ENCODE measurements around the gene CRAMP1.

Gene CRAMP1

GRCh38 chr16:1635070-1635469, 22.9 kb downstream of the CRAMP1 start (continued):
- TF ChIP-seq ZNF223 (tag by site-specific recombination; IDR thresholded peaks at IDR 0.05), result no peak

GRCh38 chr16:1637526-1637925, 25.4 kb downstream of the CRAMP1 start:
- H3K36me3 ChIP-seq (ENCODE audit: control insufficient read depth in 2 of 2, insufficient read depth in 1 of 2, low read length in 2 of 2), result peaks cover 8 to 96% of the 10 kb centered on the region in 2 experiments; a peak in 2 of 3 replicates

GRCh38 chr16:1638757-1639156, 26.6 kb downstream of the CRAMP1 start:
- TF ChIP-seq ZFHX2 (tag by site-specific recombination; conservative IDR thresholded peaks at IDR 0.05) (peak; percentile 70), ZNF518A (tag by site-specific recombination; conservative IDR thresholded peaks at IDR 0.05; ENCODE audit: low read depth) (no peak), HOXD13 (CRISPR knock-in tag; IDR thresholded peaks at IDR 0.05; ENCODE audit: borderline replicate concordance) (no peak), EGR2 (tag by site-specific recombination; IDR thresholded peaks at IDR 0.05; ENCODE audit: low read depth) (peak; percentile 74)
- Histone ChIP-seq H3K27ac (ENCODE audit: extremely low read depth, low read depth, low read length) (no peak overlapping the region), H3K4me1 (ENCODE audit: control insufficient read depth, insufficient read depth, low read length) (no peaks in the 10 kb centered on the region), H3K36me3 (ENCODE audit: control insufficient read depth in 2 of 2, insufficient read depth in 1 of 2, low read length in 2 of 2) (peaks cover 11 to 96% of the 10 kb centered on the region in 2 experiments; a peak in 2 of 3 replicates), H3K4me3 (ENCODE audit: low read depth, low read length) (no peak overlapping the region), H3K9me3 (ENCODE audit: control insufficient read depth, insufficient read depth, low read depth, low read length) (no peaks in the 10 kb centered on the region)
- POLR2A ChIA-PET, result no interaction called here
- CTCF ChIA-PET, result no interaction called here

More at GRCh38 chr16:1637526-1637925, 25.4 kb downstream of the CRAMP1 start:
- Histone ChIP-seq H3K9me3 (ENCODE audit: control insufficient read depth, insufficient read depth, low read depth, low read length) (no peaks in the 10 kb centered on the region), H3K27ac (ENCODE audit: extremely low read depth, low read depth, low read length) (no peak overlapping the region), H3K4me1 (ENCODE audit: control insufficient read depth, insufficient read depth, low read length) (no peaks in the 10 kb centered on the region), H3K4me3 (ENCODE audit: low read depth, low read length) (no peak overlapping the region)
- TF ChIP-seq CTCF (tag by site-specific recombination; IDR thresholded peaks at IDR 0.05) (no peak), BCL6B (tag by site-specific recombination; IDR thresholded peaks at IDR 0.05) (no peak), FEZF1 (tag by site-specific recombination; IDR thresholded peaks at IDR 0.05) (no peak), ZFHX2 (tag by site-specific recombination; conservative IDR thresholded peaks at IDR 0.05) (no peak), ZNF394 (tag by site-specific recombination; IDR thresholded peaks at IDR 0.05; ENCODE audit: borderline replicate concordance) (no peak), GLI4 (tag by site-specific recombination; IDR thresholded peaks at IDR 0.05) (no peak), ZNF184 (tag by site-specific recombination; IDR thresholded peaks at IDR 0.05) (no peak)
- CTCF ChIA-PET, result no interaction called here
- POLR2A ChIA-PET, result interaction anchor here (0.5 to 0.9 kb wide), 2 partner anchors 40 to 134 kb away, joined by 3 to 4 read pairs; partner anchors contain the start of gene JPT2

- Histone ChIP-seq H3K4me3 (ENCODE audit: low read depth, low read length) (no peak overlapping the region), H3K4me1 (ENCODE audit: control insufficient read depth, insufficient read depth, low read length) (no peaks in the 10 kb centered on the region), H3K9me3 (ENCODE audit: control insufficient read depth, insufficient read depth, low read depth, low read length) (no peaks in the 10 kb centered on the region), H3K36me3 (ENCODE audit: control insufficient read depth in 2 of 2, insufficient read depth in 1 of 2, low read length in 2 of 2) (peaks cover 11 to 96% of the 10 kb centered on the region in 2 experiments; a peak in 2 of 3 replicates), H3K27ac (ENCODE audit: extremely low read depth, low read depth, low read length) (no peak overlapping the region)
- ChIA-PET CTCF (no interaction called here), POLR2A (no interaction called here)
- no peak for TF ChIP-seq ZEB2 (tag by site-specific recombination; IDR thresholded peaks at IDR 0.05)
- no peak for TF ChIP-seq ZNF132 (tag by site-specific recombination; IDR thresholded peaks at IDR 0.05; ENCODE audit: borderline replicate concordance)
- TF ChIP-seq SCRT2 (tag by site-specific recombination; IDR thresholded peaks at IDR 0.05), result no peak
- no peak for TF ChIP-seq ZNF514 (tag by site-specific recombination; IDR thresholded peaks at IDR 0.05)
- TF ChIP-seq ZNF521 (tag by site-specific recombination; IDR thresholded peaks at IDR 0.05), result no peak
- no peak for TF ChIP-seq ZNF239 (tag by site-specific recombination; IDR thresholded peaks at IDR 0.05)
- TF ChIP-seq ZNF155 (tag by site-specific recombination; IDR thresholded peaks at IDR 0.05), result no peak
- TF ChIP-seq ZNF223 (tag by site-specific recombination; IDR thresholded peaks at IDR 0.05), result no peak
- no peak for TF ChIP-seq ZNF18 (tag by site-specific recombination; IDR thresholded peaks at IDR 0.05)
- no peak for TF ChIP-seq ZNF544 (tag by site-specific recombination; IDR thresholded peaks at IDR 0.05)
- no peak for TF ChIP-seq ZNF112 (tag by site-specific recombination; IDR thresholded peaks at IDR 0.05)
These were observed 27.1 kb downstream of the CRAMP1 start for GRCh38 chr16:1639282-1639681.
